ENCODE measurements around the gene LRRC63. TPM values are rescaled to one million over a fixed set of nuclear protein-coding genes. Genes with fewer than 3 reads are reported as not detected.

LRRC63 gene
- total RNA-seq = under 0.01 TPM in 1 of 2 replicates, not detected in the other

GRCh38 chr13:46211483-46212351 is at the start of gene LRRC63:
LRRC63 (plus strand) TSS chr13:46211928; CDS start chr13:46213035, 1,107 bp downstream.

GRCh38 chr13:46181840-46182490 is 29.8 kb upstream of the LRRC63 start, which contains the start of gene LCP1:
LCP1 (minus strand) TSS chr13:46182177; CDS start chr13:46159662, 22,515 bp downstream.

Other genes starting within 250 kb of the LRRC63 start
- 11.5 and 13.0 TPM in 2 replicates for gene ZC3H13, start 159.2 kb upstream of the LRRC63 start, total RNA-seq
- gene CPB2, start 106.9 kb upstream of the LRRC63 start, total RNA-seq = not detected in 2 replicates
- 0.09 and 0.28 TPM in 2 replicates for gene LCP1, start 29.8 kb upstream of the LRRC63 start, total RNA-seq
- gene RUBCNL, start 175.3 kb downstream of the LRRC63 start, total RNA-seq = 0.14 and 0.55 TPM in 2 replicates

Measured in smooth muscle cell of bladder (primary cell).